Measurements from ENCODE around the gene EAF2.

- no peak for TF ChIP-seq CTCF (IDR thresholded peaks at IDR 0.05)
- no peak for TF ChIP-seq POLR2A (IDR thresholded peaks at IDR 0.05)
Observed at GRCh38 chr3:121895736-121896135, 60.7 kb downstream of the EAF2 start.

Measured in Peyer's patch (tissue), 4 donors.